Measurements from ENCODE around the gene TNPO1. TPM values are rescaled to one million over a fixed set of nuclear protein-coding genes. Genes with fewer than 3 reads are reported as not detected.

Gene TNPO1
- total RNA-seq, 1 donor from 2014 or later, result 316 TPM

DNA sequence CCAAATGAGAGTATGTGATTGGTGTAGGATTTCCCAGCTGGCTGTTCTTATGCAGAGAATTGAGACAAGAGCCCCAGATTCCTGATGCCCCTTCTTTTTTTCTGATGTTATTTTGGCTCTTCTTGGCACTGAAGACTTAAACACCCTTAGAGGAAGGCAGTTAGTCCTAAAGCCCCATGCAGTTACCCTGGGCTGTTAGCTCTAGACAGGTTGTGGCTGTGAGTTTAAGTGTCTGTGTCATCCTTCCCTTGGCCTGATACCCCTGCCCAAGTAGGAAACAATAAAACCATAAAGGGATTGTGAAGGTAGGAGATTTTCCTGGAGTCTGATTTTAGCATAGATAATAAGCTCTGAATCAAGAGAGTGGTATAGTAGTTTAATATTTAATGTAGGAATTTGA, 13.2 kb downstream of the TNPO1 start:
- peaks cover 76% of the 10 kb centered on the region for H4K20me1 ChIP-seq (ENCODE audit: low read depth)
- H3K79me2 ChIP-seq (ENCODE audit: low read depth), result peaks cover 99% of the 10 kb centered on the region
- H3K9me3 ChIP-seq (ENCODE audit: low read depth), result no peaks in the 10 kb centered on the region
- H3K27ac ChIP-seq, result no peak overlapping the region
- no peak overlapping the region for H3K9ac ChIP-seq
- Mint-ChIP-seq H3K4me1 (peaks cover 8% of the 10 kb centered on the region), H3K36me3 (no peaks in the 10 kb centered on the region), H3K9me3 (no peaks in the 10 kb centered on the region), H3K27me3 (ENCODE audit: insufficient read depth, low read depth) (no peaks in the 10 kb centered on the region), H3K27ac (no peak overlapping the region), H3K4me3 (no peak overlapping the region)
- no peak overlapping the region for H2AFZ ChIP-seq (replicated peaks)
- H3K36me3 ChIP-seq, result no peaks in the 10 kb centered on the region
- H3K27me3 ChIP-seq, result no peaks in the 10 kb centered on the region
- no peak for DNase-seq (ENCODE audit: low spot score)
- peaks cover 11% of the 10 kb centered on the region for H3K4me1 ChIP-seq
- TF ChIP-seq EZH2 (IDR thresholded peaks at IDR 0.05) (no peak), EZH2phosphoT487 (IDR thresholded peaks at IDR 0.05) (no peak)
- TF ChIP-seq, protein P1, sequence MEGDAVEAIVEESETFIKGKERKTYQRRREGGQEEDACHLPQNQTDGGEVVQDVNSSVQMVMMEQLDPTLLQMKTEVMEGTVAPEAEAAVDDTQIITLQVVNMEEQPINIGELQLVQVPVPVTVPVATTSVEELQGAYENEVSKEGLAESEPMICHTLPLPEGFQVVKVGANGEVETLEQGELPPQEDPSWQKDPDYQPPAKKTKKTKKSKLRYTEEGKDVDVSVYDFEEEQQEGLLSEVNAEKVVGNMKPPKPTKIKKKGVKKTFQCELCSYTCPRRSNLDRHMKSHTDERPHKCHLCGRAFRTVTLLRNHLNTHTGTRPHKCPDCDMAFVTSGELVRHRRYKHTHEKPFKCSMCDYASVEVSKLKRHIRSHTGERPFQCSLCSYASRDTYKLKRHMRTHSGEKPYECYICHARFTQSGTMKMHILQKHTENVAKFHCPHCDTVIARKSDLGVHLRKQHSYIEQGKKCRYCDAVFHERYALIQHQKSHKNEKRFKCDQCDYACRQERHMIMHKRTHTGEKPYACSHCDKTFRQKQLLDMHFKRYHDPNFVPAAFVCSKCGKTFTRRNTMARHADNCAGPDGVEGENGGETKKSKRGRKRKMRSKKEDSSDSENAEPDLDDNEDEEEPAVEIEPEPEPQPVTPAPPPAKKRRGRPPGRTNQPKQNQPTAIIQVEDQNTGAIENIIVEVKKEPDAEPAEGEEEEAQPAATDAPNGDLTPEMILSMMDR (IDR thresholded peaks at IDR 0.05), result no peak
- no peak overlapping the region for H3K4me3 ChIP-seq
- H3K4me2 ChIP-seq, result no peak overlapping the region
- H3F3A ChIP-seq (ENCODE audit: low read depth), result no peaks in the 10 kb centered on the region

DNA sequence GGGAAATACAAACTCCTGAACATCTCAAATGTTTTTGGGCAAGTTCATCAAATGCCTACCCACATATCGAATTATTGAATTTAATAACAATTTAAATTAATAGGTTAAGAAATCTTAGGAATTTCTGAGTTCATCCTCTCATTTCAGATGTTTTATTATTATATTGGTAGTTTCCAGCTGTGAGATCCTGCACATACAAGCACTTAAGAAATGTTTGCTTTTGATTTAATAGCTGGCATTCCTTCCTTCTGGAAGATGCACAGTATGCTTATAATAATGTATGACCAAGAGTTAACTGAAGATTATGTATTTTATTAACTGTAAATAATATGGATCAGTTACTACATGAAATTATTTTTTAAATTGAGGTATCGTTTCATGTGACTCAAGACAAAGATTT, 13.9 kb downstream of the TNPO1 start:
- Mint-ChIP-seq H3K9me3 (no peaks in the 10 kb centered on the region), H3K27ac (no peak overlapping the region), H3K36me3 (no peaks in the 10 kb centered on the region), H3K4me3 (no peak overlapping the region), H3K4me1 (peaks cover 8% of the 10 kb centered on the region), H3K27me3 (ENCODE audit: insufficient read depth, low read depth) (no peaks in the 10 kb centered on the region)
- H3K27ac ChIP-seq, result no peak overlapping the region
- H3F3A ChIP-seq (ENCODE audit: low read depth), result no peaks in the 10 kb centered on the region
- no peaks in the 10 kb centered on the region for H3K27me3 ChIP-seq
- no peak overlapping the region for H2AFZ ChIP-seq (replicated peaks)
- peaks cover 11% of the 10 kb centered on the region for H3K4me1 ChIP-seq
- H3K79me2 ChIP-seq (ENCODE audit: low read depth), result peaks cover 99% of the 10 kb centered on the region
- H3K9me3 ChIP-seq (ENCODE audit: low read depth), result no peaks in the 10 kb centered on the region
- peaks cover 82% of the 10 kb centered on the region for H4K20me1 ChIP-seq (ENCODE audit: low read depth)
- H3K4me3 ChIP-seq, result no peak overlapping the region
- H3K4me2 ChIP-seq, result no peak overlapping the region
- no peak overlapping the region for H3K9ac ChIP-seq
- no peak for DNase-seq (ENCODE audit: low spot score)
- TF ChIP-seq EZH2 (IDR thresholded peaks at IDR 0.05), result no peak
- TF ChIP-seq, protein P1 (IDR thresholded peaks at IDR 0.05), result no peak
- TF ChIP-seq EZH2phosphoT487 (IDR thresholded peaks at IDR 0.05), result no peak
- no peaks in the 10 kb centered on the region for H3K36me3 ChIP-seq

DNA sequence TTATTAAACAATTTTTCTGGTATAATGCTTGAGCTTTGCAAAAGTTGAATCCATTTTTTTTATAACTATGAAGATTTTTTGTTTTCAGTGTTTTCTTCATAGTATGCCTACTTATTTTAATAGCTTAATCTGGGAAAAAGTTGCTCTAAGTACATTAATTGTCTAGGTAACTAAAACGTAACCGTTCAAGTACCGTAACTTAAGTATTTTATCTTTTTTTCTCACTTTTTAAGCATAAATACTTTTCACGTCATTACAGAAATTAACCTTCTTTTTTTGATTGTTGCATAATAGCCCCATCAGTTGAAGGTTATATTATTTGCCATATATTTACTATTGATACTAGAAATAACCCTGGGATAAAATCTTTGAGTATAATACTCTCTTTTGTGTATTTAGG, 15.2 kb downstream of the TNPO1 start:
- Mint-ChIP-seq H3K27ac (no peak overlapping the region), H3K36me3 (peaks cover 2% of the 10 kb centered on the region), H3K4me3 (no peak overlapping the region), H3K4me1 (peaks cover 8% of the 10 kb centered on the region), H3K9me3 (no peaks in the 10 kb centered on the region), H3K27me3 (ENCODE audit: insufficient read depth, low read depth) (no peaks in the 10 kb centered on the region)
- Histone ChIP-seq H3K9ac (no peak overlapping the region), H2AFZ (replicated peaks) (no peak overlapping the region), H3K79me2 (ENCODE audit: low read depth) (peaks cover 99% of the 10 kb centered on the region), H3K27ac (no peak overlapping the region), H3K4me1 (peaks cover 11% of the 10 kb centered on the region), H3K4me3 (no peak overlapping the region), H3K4me2 (no peak overlapping the region), H3F3A (ENCODE audit: low read depth) (no peaks in the 10 kb centered on the region), H3K9me3 (ENCODE audit: low read depth) (no peaks in the 10 kb centered on the region), H3K36me3 (no peaks in the 10 kb centered on the region), H3K27me3 (no peaks in the 10 kb centered on the region), H4K20me1 (ENCODE audit: low read depth) (peaks cover 86% of the 10 kb centered on the region)
- no peak for TF ChIP-seq EZH2phosphoT487 (IDR thresholded peaks at IDR 0.05)
- TF ChIP-seq, protein P1 (IDR thresholded peaks at IDR 0.05), result no peak
- no peak for TF ChIP-seq EZH2 (IDR thresholded peaks at IDR 0.05)
- no peak for DNase-seq (ENCODE audit: low spot score)
